ENCODE measurements around the gene OR5K2.

Gene OR5K2

DNA sequence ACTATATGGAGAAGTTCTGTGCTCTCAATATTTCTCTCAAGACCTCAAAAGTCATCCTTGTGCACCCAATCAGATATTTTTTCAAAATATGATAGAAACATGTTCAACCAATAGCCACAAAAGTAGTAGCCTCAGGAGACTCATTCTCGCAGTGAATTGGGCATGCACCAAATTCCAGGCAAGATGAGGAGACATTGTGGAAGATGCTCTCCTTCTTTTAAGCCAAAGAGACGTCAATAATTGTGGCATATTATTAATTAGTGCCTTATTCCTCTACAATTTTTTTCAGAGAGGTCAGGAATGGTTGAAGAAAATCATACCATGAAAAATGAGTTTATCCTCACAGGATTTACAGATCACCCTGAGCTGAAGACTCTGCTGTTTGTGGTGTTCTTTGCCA is at the start of gene OR5K2:
TSS of gene OR5K2 (plus strand) at position 301 of the 400 bp plus-strand sequence. CDS start at position 301, 0 bp downstream.
- DNase-seq (ENCODE audit: low spot score) = no peak

DNA sequence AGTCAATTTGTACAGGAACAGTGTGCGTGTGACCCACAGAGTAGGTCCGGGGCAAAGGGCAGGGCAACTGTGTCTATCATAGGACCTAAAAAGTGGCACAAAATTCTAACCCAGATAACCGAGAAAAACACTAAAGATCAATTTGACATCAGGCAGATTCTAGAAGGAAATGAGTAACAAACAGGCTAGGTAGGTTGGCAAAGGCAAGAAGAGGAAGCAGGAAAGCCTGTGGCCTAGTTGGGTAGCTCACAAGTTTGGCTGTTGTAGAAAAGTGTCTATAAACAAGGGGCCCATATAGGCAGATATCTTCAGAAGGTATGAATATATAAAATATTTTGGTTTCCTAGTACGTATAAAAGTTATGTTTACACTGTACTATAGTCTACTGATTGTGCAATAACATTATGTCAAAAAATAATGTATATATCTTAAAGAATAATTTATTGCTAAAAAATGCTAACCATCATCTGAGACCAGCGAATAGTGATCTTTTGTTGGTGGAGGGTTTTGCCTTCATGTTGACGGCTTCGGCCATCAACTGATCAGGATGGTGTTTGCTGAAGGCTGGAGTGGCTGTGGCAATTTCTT is 47.8 kb upstream of the OR5K2 start:
- DNase-seq (ENCODE audit: low spot score) = no peak

- DNase-seq (ENCODE audit: low spot score) = no peak
Measured at GRCh38 chr3:98450372-98450771, 47.1 kb upstream of the OR5K2 start.

- no peak for DNase-seq (ENCODE audit: low spot score)
Measured at GRCh38 chr3:98453827-98454226, 43.7 kb upstream of the OR5K2 start.

DNA sequence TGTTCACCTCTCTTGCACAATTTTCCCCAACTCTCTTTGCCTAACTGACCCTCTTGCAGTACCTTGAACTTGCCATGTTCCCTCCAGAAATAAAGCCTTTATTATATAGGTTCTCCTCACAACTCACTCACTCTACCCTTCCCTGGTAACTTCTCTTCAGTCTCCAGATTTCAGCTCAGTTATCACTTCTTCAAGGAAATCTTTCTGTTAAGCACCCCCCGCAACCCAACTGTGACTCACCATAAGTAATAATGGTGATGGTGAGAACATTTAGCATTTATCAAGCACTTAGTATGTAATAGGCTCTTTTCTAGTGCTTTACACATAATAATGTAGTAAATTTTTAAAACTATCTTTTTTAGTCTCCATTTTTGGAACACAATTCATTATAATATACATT is 42.6 kb upstream of the OR5K2 start:
- no peak for DNase-seq (ENCODE audit: low spot score)

DNA sequence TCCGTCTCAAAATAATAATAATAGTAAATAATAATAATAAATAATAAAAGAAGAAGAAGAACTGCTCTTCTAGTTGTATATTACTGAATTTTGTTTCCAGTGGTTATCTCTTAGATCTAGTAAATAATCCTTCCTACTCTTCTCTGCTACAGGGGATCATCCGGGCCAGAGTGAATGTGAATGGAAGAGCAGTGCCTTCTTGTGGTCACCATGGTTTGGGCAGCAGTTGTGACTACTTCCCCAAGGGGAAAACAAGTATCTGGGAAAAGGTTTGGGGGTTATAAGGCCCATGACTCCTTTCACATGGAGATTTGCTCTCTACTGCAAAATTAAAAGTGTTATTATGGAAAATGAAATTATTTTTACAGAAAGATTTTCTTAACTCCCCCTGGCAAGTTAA is 39.9 kb upstream of the OR5K2 start:
- no peak for DNase-seq (ENCODE audit: low spot score)

GRCh38 chr3:98460220-98460619 is 37.3 kb upstream of the OR5K2 start:
- no peak for DNase-seq (ENCODE audit: low spot score)

DNA sequence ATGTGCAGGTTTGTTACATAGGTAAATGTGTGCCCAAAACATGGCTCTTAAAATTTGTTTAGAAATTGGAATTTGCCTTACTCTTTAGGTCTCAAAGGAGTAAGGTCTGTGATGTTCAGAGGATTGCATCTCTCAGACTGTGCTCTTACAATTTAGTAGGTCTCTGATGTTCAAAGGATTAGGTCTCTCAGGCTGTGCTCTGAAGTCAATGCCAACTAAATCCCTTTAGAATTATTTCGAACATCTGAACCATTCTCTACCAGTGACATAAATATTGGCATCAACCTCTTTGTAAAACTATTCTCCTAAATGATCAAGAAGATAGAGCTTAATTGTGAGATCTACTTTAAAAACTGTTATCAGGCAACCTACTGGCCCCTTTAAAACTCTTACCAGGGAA is 34.6 kb upstream of the OR5K2 start, which contains the start of gene OR5K1:
TSS of gene OR5K1 (plus strand) at position 301 of the 400 bp plus-strand sequence. CDS start 6,376 bp downstream, outside the sequence.
- no peak for DNase-seq (ENCODE audit: low spot score)

GRCh38 chr3:98482717-98483482 is 14.6 kb upstream of the OR5K2 start:
- DNase-seq (ENCODE audit: low spot score) = no peak

DNA sequence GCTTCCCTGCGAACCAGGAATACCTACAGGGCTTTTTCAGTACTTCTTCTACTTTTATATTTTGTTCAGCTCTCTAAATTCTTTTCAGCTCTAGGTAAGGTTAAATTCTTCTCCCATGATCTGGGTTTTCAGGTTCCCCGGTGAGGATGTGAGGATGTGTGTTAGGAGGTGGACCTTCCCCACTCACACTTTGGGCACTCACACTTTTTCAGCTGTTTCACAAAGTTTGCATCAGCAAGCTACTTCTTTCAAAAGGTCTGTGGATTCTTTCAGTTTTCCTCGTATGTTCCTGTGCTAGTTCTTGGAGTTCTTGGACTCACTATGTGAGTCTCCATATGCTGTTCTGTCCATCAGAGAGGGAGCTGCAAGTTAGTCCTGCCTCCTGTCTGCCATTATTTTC is 13.9 kb upstream of the OR5K2 start:
- no peak for DNase-seq (ENCODE audit: low spot score)

- DNase-seq (ENCODE audit: low spot score) = no peak
Measured at GRCh38 chr3:98500019-98500418, 2.5 kb downstream of the OR5K2 start.

DNA sequence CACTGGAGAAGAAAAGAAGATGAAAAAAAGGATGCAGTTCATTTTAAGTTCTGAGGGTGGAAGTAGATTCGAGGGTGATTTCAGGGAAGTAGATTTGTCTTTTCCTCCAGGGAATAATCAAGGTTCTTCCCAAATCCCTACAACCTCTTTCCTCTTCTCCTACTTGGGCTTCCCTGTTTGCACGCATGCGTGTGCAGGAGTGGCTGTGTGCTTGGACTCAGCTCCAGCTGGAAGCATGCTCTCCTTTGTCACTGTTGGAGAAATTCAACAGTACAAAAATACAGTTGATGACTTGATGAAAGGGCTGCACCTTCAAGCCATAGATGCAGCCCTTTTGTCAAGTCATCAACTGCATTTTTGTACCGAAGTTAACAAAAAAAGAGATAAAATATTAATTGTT is 3.8 kb downstream of the OR5K2 start:
- no peak for DNase-seq (ENCODE audit: low spot score)

DNA sequence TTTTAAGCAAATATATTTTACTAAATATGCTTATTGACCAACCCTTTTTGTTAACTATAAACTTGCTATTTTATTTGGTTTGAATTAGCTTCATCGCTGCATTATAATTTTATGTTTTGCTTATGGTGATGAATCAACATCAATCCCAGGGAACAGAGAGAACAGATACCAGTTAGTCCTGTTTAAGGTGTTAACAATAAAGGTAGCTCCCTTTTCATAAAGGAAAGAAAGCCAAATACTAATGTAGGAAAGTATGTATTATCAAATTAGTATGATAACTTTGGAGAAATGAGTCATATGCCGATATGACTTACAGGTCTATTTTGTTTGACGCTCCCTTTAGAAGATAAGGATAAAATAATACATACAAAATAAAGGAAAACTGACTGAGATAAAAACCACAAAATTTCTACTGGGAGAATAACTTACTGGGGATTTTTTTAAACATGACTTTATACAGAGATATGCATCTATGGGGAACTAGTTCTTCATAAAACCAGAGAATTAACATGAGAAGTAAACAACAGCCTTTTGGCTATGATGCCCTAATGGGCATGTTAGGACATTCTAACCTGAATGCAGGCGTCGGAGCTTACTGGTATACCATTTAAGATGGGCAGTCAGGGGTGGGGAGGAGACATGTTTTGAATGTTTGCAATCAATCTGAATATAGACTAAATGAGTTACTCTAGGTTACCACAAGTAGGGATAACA is 4.5 kb downstream of the OR5K2 start:
- no peak for DNase-seq (ENCODE audit: low spot score)

GRCh38 chr3:98504539-98504938 is 7.1 kb downstream of the OR5K2 start:
- no peak for DNase-seq (ENCODE audit: low spot score)

DNA sequence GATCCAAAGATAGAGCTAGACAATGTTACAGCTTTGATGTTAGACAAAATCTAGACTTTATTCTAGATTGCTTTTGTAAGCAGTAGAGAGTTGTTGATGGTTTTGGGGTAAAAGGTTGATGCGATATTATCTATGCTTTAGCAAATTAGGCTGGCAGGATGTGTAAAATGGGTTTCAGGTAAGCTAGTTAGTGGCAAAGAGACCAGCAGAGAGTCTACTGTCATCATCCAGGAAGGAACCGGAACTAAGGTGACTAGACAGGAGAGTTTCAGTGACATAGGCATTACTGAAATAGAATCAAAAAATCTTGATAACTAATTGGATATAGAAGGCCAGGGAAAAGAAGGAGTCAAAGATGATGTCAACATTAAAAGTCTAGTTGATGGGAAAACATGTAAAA is 11.1 kb downstream of the OR5K2 start:
- no peak for DNase-seq (ENCODE audit: low spot score)

DNA sequence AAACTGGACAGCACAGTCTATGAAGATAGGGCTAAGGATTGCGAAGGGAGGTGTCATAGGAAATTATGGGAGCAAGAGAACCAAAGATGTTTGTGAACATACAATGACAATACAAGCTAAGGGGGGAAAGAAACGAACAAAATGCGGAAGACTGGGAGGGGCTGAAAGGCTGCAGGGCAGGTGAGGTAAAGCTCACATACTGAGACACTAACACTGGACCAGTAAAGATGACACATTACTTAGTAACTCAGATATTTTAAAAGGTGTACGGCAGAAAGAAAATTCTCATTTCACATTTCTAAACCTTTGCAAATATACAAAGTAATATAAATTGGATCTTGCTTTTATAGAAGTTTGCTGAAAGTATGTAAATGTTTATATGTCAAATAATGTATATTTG is 15.1 kb downstream of the OR5K2 start:
- no peak for DNase-seq (ENCODE audit: low spot score)

DNA sequence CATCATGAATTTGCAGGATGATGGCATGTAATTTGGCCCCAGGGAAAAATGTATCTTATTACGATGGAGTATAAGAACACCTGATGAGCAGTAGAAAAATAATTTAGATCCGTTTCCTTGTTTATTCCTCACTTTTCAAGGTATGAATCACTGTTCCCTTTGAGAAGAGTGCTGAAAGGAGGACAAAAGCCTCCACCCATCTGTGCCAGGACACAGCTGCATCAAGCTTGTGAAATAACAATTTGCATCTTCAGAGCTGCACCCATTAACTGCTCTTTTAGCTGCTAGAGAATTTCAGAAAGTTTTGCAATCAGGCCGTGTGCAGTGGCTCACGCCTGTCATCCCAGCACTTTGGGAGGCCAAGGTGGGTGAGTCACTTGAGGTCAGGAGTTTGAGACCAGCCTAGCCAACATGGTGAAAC is 15.6 kb downstream of the OR5K2 start:
- no peak for DNase-seq (ENCODE audit: low spot score)

GRCh38 chr3:98513736-98514135 is 16.3 kb downstream of the OR5K2 start:
- no peak for DNase-seq (ENCODE audit: low spot score)

DNA sequence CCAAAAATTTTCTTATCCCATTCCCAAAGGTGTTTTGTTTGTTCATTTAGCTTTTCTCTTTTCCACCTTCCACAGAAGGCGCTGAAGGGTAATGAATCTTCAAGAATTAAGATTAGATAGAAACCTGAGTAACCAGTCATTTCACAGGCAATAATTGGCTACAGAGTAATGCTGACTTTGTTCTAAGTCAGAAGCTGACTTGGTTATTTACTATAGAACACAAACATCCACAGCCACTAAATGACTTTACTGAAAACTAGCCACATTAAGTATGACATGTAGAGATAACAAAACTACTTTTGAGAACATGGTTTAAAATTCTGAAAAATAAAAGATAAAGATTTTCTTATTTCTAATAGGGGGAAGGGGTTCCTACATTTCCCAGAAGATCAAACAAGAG is 17.5 kb downstream of the OR5K2 start:
- DNase-seq (ENCODE audit: low spot score) = no peak

DNA sequence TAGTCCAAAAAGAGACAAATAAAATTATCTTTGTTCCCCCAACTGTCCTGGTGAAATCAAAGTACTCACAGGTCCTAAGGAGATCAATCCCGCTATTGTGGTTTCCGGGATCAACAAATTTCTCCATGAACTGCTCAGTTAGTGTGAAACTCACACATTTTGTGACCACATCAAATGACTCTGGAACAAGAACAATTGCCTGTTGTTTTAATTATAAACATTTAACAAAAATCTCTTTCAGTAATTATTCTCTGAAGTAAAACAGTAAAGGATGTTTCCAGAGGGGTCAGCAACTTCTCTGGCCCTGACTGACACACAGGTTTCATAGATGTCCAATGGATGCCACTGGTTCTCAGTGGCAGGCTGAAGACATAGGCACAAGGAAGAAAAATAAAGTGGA is 21.3 kb downstream of the OR5K2 start:
- DNase-seq (ENCODE audit: low spot score) = peak; percentile 88

- DNase-seq (ENCODE audit: low spot score) = no peak
Measured at GRCh38 chr3:98519351-98519750, 21.9 kb downstream of the OR5K2 start.

GRCh38 chr3:98521897-98522543 is 24.5 kb downstream of the OR5K2 start:
- DNase-seq (ENCODE audit: low spot score) = no peak

Measured in putamen (tissue), 1 donor.